OCI-LY7 (cell line): Measurements from ENCODE around the gene CCNG2. TPM values are rescaled to one million over a fixed set of nuclear protein-coding genes. Genes with fewer than 3 reads are reported as not detected.

ENCODE experiments used
- BruUV-seq: library from RNA; stranded (reverse); fragments of 400-500 nt; replicated peaks from 2 replicates; lab custom pipeline; 2021; lab: Mats Ljungman, UMichigan
- CTCF ChIA-PET: fragments of 300-600 bp; sonication (Branson Sonifier 250); formaldehyde crosslinking; loops from one replicate; lab custom pipeline; 2022; ENCODE audit warnings: antibody characterized with exemption; ENCODE audit not compliant: unreplicated experiment; lab: Charles Lee
- POLR2A ChIA-PET: fragments of 300-600 bp; sonication (Branson Sonifier 250); formaldehyde crosslinking; loops from one replicate; lab custom pipeline; 2022; ENCODE audit warnings: antibody characterized with exemption; lab: Charles Lee
- DNase-seq: peaks from one replicate; pipeline ENCODE4 v3.0.0-alpha.2; 2015; ENCODE audit warnings: low spot score
- H2AFZ ChIP-seq: fragments of 200-600 bp; sonication (generic), shearing (Covaris generic); 2 replicates; pipeline ENCODE4 v1.6.1; 2014; ENCODE audit warnings: mild to moderate bottlenecking, antibody characterized with exemption, low read length, moderate library complexity
- H3K27ac ChIP-seq: fragments of 200-600 bp; sonication (generic); 2 replicates; pipeline ENCODE4 v1.5.1; 2014; ENCODE audit warnings: mixed run types, low read depth, mild to moderate bottlenecking, moderate library complexity, low read length, inconsistent platforms; ENCODE audit not compliant: poor library complexity, severe bottlenecking
- H3K36me3 ChIP-seq: fragments of 200-600 bp; sonication (generic); 2 replicates; pipeline ENCODE4 v1.6.1; 2014; ENCODE audit warnings: mild to moderate bottlenecking, antibody characterized with exemption, low read length, moderate library complexity, mixed read lengths; ENCODE audit not compliant: insufficient read depth
- H3K4me1 ChIP-seq: fragments of 200-600 bp; sonication (generic); 2 replicates; pipeline ENCODE4 v1.5.1; 2014; ENCODE audit warnings: mild to moderate bottlenecking, low read length; ENCODE audit not compliant: insufficient read depth, poor library complexity, severe bottlenecking
- H3K4me2 ChIP-seq: fragments of 200-600 bp; sonication (generic); 2 replicates; pipeline ENCODE4 v1.6.1; 2014; ENCODE audit warnings: mild to moderate bottlenecking, low read length
- H3K4me3 ChIP-seq: fragments of 200-600 bp; sonication (generic); 2 replicates; pipeline ENCODE4 v1.5.1; 2014; ENCODE audit warnings: mild to moderate bottlenecking, low read depth, low read length; ENCODE audit not compliant: poor library complexity, severe bottlenecking
- H3K79me2 ChIP-seq: fragments of 200-600 bp; sonication (generic); 2 replicates; pipeline ENCODE4 v1.6.1; 2016; ENCODE audit warnings: low read depth, mild to moderate bottlenecking, low read length, moderate library complexity, mixed read lengths; ENCODE audit not compliant: insufficient read depth
- H3K9me2 ChIP-seq: fragments of 200-600 bp; sonication (generic); 2 replicates; pipeline ENCODE4 v1.6.1; 2016; ENCODE audit warnings: mild to moderate bottlenecking, low read length, mixed read lengths; ENCODE audit not compliant: insufficient read depth
- H3K9me3 ChIP-seq: fragments of 200-600 bp; sonication (generic); 2 replicates; pipeline ENCODE4 v1.6.1; 2014; ENCODE audit warnings: mild to moderate bottlenecking, mixed run types, low read length, mixed read lengths
- H4K20me1 ChIP-seq: fragments of 200-600 bp; sonication (generic); 2 replicates; pipeline ENCODE4 v1.6.1; 2014; ENCODE audit warnings: mild to moderate bottlenecking, antibody characterized with exemption, low read length, moderate library complexity, mixed read lengths; ENCODE audit not compliant: insufficient read depth
- CTCF ChIP-seq: fragments of 200-600 bp; sonication (generic); conservative IDR thresholded peaks from 2 replicates; pipeline ENCODE4 v1.5.1; 2014; ENCODE audit warnings: mild to moderate bottlenecking, antibody characterized with exemption, low read length, moderate library complexity, mixed read lengths
- EZH2phosphoT487 ChIP-seq: fragments of 200-600 bp; sonication (generic); IDR thresholded peaks from 2 replicates; pipeline ENCODE4 v1.6.1; 2018; ENCODE audit warnings: low read depth, borderline replicate concordance, mild to moderate bottlenecking, mixed run types, antibody characterized with exemption, low read length, moderate library complexity, mixed read lengths
- intact Hi-C: fragments of 100-400 bp; cut with micrococcal nuclease; formaldehyde crosslinking; loops from one replicate; pipeline ENCODE4 v1.10.0; 2022; ENCODE audit not compliant: unreplicated experiment
- total RNA-seq, 2 experiments: library from RNA; depleted of rRNA in 1 of 2; stranded (reverse); fragments of >200 nt in 1 of 2; shearing (Covaris generic) in 1 of 2; gene quantifications; 2 replicates each; pipeline ENCODE4 v1.2.3, GENCODE V29; 2014 to 2022

CCNG2 gene
- total RNA-seq, 2 experiments from 2014 or later, result 16.6 to 87.4 TPM

- BruUV-seq, result no TSS peak
- ChIA-PET CTCF (interaction anchor here (0.5 kb wide), 1 partner anchor 16 kb away, joined by 3 read pairs; no protein-coding TSS in a partner anchor), POLR2A (interaction anchor here (0.8 to 17.5 kb wide), 5 partner anchors 8 to 46 kb away, joined by 3 to 213 read pairs (median 16); partner anchors contain the start of gene CCNG2)
- intact Hi-C loops, result no loop called here
- peaks cover 44% of the 10 kb centered on the region for H3K4me1 ChIP-seq
- H2AFZ ChIP-seq, result peak overlapping the region; percentile 89
- no peak for DNase-seq
- no peaks in the 10 kb centered on the region for H4K20me1 ChIP-seq
- no peaks in the 10 kb centered on the region for H3K79me2 ChIP-seq
- H3K36me3 ChIP-seq, result no peaks in the 10 kb centered on the region
- H3K9me3 ChIP-seq, result no peaks in the 10 kb centered on the region
- H3K4me3 ChIP-seq, result no peak overlapping the region
- H3K4me2 ChIP-seq, result peak overlapping the region; percentile 53
- TF ChIP-seq CTCF (no peak), EZH2phosphoT487 (no peak)
- no peaks in the 10 kb centered on the region for H3K9me2 ChIP-seq
- no peak overlapping the region for H3K27ac ChIP-seq
These were observed 14.4 kb upstream of the CCNG2 start for GRCh38 chr4:77142646-77143028.

GRCh38 chr4:77143091-77143490 is 13.9 kb upstream of the CCNG2 start:
- CTCF ChIA-PET, result no interaction called here

More at GRCh38 chr4:77143091-77143490, 13.9 kb upstream of the CCNG2 start:
- POLR2A ChIA-PET, result interaction anchor here (0.6 to 17.5 kb wide), 8 partner anchors 8 to 1311 kb away, joined by 3 to 213 read pairs (median 8); partner anchors contain the start of gene CCNG2
- Histone ChIP-seq H3K27ac (no peak overlapping the region), H3K36me3 (no peaks in the 10 kb centered on the region), H3K9me3 (no peaks in the 10 kb centered on the region), H3K4me2 (peak overlapping the region; percentile 53; the same call in 1 of the 2 replicates), H3K79me2 (no peaks in the 10 kb centered on the region), H3K4me1 (peaks cover 41% of the 10 kb centered on the region), H3K9me2 (no peaks in the 10 kb centered on the region), H3K4me3 (no peak overlapping the region), H2AFZ (peak overlapping the region; percentile 89; the same call in 1 of the 2 replicates), H4K20me1 (no peaks in the 10 kb centered on the region)
- intact Hi-C loops, result no loop called here
- TF ChIP-seq EZH2phosphoT487, result no peak
- TF ChIP-seq CTCF, result no peak
- no TSS peak for BruUV-seq
- no peak for DNase-seq
